Measurements from ENCODE around the gene TCF23. TPM values are rescaled to one million over a fixed set of nuclear protein-coding genes. Genes with fewer than 3 reads are reported as not detected.

TCF23 gene
- total RNA-seq, 1 experiment from 2014 or later: 0.03 TPM

DNA sequence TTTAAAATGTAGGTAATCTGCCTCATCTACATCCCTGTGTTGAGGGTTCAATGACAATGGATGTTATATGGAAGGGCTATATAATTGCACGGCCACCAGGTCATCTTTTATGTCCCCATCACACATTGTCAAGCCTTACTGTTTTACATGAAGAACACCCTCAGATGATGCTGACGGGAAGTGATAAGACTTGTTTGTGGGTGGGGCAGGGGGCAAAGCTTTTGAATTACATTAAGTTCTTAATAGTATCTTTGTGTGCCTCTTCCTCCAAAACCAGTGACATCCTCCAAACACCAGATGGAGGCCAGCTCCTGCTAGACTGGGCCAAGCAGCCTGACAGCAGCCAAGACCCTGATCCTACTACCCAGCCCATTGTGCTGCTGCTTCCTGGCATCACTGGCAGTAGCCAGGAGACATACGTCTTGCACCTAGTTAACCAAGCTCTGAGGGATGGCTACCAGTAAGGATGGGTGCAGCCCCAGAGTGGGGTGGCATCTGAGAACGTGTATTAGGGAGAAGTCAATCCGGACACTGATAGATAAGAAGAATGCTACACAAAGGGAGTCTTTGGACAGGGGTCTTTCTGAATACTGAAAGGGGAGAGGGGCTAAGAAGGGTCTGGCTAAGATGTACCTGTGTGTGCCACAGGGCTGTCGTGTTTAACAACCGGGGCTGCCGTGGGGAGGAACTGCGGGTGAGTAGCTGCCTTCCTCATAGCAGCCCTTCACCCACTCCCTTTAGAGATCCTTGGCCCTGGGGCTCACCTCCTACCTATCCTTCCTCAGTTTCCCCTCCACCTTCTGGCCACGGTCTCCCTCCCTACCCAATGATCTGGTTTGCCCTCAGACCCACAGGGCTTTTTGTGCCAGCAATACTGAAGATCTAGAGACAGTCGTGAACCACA is 19.9 kb upstream of the TCF23 start:
- DNase-seq (ENCODE audit: low read depth, low spot score): no peak
- intact Hi-C loops (cut with micrococcal nuclease; ENCODE audit: unreplicated experiment): no loop called here
- in situ Hi-C loops (cut with HindIII; ENCODE audit: low pct_unique_long_range_greater_than_20kb, low sequenced_read_pairs): no loop called here
- ChIA-PET POLR2A (no interaction called here), CTCF (no interaction called here)
- TF ChIP-seq TCF7L2 (IDR thresholded peaks at IDR 0.05; ENCODE audit: low read depth, low read length) (no peak), POLR2AphosphoS5 (IDR thresholded peaks at IDR 0.05; ENCODE audit: low read depth, low read length) (no peak; the same call in 1 of the 2 replicates), SIN3A (IDR thresholded peaks at IDR 0.05; ENCODE audit: borderline replicate concordance, insufficient read depth, low read depth, low read length) (no peak)
- TF ChIP-seq, protein P1, sequence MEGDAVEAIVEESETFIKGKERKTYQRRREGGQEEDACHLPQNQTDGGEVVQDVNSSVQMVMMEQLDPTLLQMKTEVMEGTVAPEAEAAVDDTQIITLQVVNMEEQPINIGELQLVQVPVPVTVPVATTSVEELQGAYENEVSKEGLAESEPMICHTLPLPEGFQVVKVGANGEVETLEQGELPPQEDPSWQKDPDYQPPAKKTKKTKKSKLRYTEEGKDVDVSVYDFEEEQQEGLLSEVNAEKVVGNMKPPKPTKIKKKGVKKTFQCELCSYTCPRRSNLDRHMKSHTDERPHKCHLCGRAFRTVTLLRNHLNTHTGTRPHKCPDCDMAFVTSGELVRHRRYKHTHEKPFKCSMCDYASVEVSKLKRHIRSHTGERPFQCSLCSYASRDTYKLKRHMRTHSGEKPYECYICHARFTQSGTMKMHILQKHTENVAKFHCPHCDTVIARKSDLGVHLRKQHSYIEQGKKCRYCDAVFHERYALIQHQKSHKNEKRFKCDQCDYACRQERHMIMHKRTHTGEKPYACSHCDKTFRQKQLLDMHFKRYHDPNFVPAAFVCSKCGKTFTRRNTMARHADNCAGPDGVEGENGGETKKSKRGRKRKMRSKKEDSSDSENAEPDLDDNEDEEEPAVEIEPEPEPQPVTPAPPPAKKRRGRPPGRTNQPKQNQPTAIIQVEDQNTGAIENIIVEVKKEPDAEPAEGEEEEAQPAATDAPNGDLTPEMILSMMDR (IDR thresholded peaks at IDR 0.05): no peak
- TF ChIP-seq, protein P2, sequence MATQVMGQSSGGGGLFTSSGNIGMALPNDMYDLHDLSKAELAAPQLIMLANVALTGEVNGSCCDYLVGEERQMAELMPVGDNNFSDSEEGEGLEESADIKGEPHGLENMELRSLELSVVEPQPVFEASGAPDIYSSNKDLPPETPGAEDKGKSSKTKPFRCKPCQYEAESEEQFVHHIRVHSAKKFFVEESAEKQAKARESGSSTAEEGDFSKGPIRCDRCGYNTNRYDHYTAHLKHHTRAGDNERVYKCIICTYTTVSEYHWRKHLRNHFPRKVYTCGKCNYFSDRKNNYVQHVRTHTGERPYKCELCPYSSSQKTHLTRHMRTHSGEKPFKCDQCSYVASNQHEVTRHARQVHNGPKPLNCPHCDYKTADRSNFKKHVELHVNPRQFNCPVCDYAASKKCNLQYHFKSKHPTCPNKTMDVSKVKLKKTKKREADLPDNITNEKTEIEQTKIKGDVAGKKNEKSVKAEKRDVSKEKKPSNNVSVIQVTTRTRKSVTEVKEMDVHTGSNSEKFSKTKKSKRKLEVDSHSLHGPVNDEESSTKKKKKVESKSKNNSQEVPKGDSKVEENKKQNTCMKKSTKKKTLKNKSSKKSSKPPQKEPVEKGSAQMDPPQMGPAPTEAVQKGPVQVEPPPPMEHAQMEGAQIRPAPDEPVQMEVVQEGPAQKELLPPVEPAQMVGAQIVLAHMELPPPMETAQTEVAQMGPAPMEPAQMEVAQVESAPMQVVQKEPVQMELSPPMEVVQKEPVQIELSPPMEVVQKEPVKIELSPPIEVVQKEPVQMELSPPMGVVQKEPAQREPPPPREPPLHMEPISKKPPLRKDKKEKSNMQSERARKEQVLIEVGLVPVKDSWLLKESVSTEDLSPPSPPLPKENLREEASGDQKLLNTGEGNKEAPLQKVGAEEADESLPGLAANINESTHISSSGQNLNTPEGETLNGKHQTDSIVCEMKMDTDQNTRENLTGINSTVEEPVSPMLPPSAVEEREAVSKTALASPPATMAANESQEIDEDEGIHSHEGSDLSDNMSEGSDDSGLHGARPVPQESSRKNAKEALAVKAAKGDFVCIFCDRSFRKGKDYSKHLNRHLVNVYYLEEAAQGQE (IDR thresholded peaks at IDR 0.05; ENCODE audit: insufficient read depth in 1 of 2, low read depth in 2 of 2, low read length in 1 of 2): no peak
- no peaks in the 10 kb centered on the region for H3K9me3 ChIP-seq (ENCODE audit: control insufficient read depth, insufficient read depth, low read depth, low read length)
- peaks cover 5% of the 10 kb centered on the region for H3K4me1 ChIP-seq (ENCODE audit: control insufficient read depth, insufficient read depth, low read length)
- BruUV-seq (replicated peaks): no TSS peak
- no peak for ATAC-seq
- H3K4me3 ChIP-seq (ENCODE audit: low read depth in 2 of 2, low read length in 2 of 2): no peak overlapping the region
- peaks cover 2% of the 10 kb centered on the region; the same call in 1 of the 2 replicates for H3K36me3 ChIP-seq (ENCODE audit: control insufficient read depth, insufficient read depth, low read length)
- H3K27me3 ChIP-seq (ENCODE audit: control insufficient read depth, insufficient read depth, low read length): no peaks in the 10 kb centered on the region
- H3K27ac ChIP-seq (ENCODE audit: low read length): no peak overlapping the region

DNA sequence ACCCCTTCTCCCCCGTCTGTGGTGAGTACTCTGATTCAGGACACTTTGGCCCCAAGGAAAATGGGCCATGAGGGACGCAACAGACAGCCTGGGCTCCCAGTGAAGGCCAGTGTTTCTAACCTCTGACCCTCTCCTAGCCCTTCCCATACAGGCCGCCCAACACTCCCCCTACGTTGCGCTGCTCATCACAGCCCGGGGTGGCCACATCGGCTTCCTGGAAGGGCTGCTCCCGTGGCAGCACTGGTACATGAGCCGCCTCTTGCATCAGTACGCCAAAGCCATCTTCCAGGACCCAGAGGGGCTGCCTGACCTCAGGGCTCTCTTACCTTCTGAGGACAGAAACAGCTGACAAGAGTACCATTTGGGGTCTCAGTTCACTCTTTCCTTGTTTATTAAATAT is 18.4 kb upstream of the TCF23 start:
- H3K27me3 ChIP-seq (ENCODE audit: control insufficient read depth, insufficient read depth, low read length): no peaks in the 10 kb centered on the region
- no TSS peak for BruUV-seq (replicated peaks)
- H3K4me1 ChIP-seq (ENCODE audit: control insufficient read depth, insufficient read depth, low read length): peaks cover 5% of the 10 kb centered on the region
- no peaks in the 10 kb centered on the region for H3K9me3 ChIP-seq (ENCODE audit: control insufficient read depth, insufficient read depth, low read depth, low read length)
- in situ Hi-C loops (cut with HindIII; ENCODE audit: low pct_unique_long_range_greater_than_20kb, low sequenced_read_pairs): no loop called here
- POLR2A ChIA-PET: no interaction called here
- TF ChIP-seq, protein P1 (IDR thresholded peaks at IDR 0.05): no peak
- no peak for TF ChIP-seq SIN3A (IDR thresholded peaks at IDR 0.05; ENCODE audit: borderline replicate concordance, insufficient read depth, low read depth, low read length)
- no peak for TF ChIP-seq POLR2AphosphoS5 (IDR thresholded peaks at IDR 0.05; ENCODE audit: low read depth, low read length)
- TF ChIP-seq TCF7L2 (IDR thresholded peaks at IDR 0.05; ENCODE audit: low read depth, low read length): no peak
- TF ChIP-seq, protein P2 (IDR thresholded peaks at IDR 0.05; ENCODE audit: insufficient read depth in 1 of 2, low read depth in 2 of 2, low read length in 1 of 2): no peak
- ATAC-seq: no peak
- no peak overlapping the region for H3K4me3 ChIP-seq (ENCODE audit: low read depth in 2 of 2, low read length in 2 of 2)
- no peak for DNase-seq (ENCODE audit: low read depth, low spot score)
- peaks cover 4% of the 10 kb centered on the region; the same call in 1 of the 2 replicates for H3K36me3 ChIP-seq (ENCODE audit: control insufficient read depth, insufficient read depth, low read length)
- CTCF ChIA-PET: no interaction called here
- no peak overlapping the region for H3K27ac ChIP-seq (ENCODE audit: low read length)
- intact Hi-C loops (cut with micrococcal nuclease; ENCODE audit: unreplicated experiment): no loop called here
